ENCODE results near the gene ELAVL2. TPM values are rescaled to one million over a fixed set of nuclear protein-coding genes. Genes with fewer than 3 reads are reported as not detected.

The ELAVL2 gene
- total RNA-seq, 1 experiment from 2014 or later: 16.8 TPM

- H3T11ph ChIP-seq (ENCODE audit: low read length): no peak overlapping the region
- no peak overlapping the region for H2BK120ac ChIP-seq (ENCODE audit: low read depth, low read length, poor library complexity, severe bottlenecking)
- H3K4ac ChIP-seq (ENCODE audit: low read depth, low read length): no peak overlapping the region
- no peaks in the 10 kb centered on the region for H3K79me2 ChIP-seq (ENCODE audit: insufficient read depth, low read length)
- H3K9ac ChIP-seq (ENCODE audit: extremely low read depth, insufficient read length, low read length): no peak overlapping the region
- no peaks in the 10 kb centered on the region for H3K23me2 ChIP-seq (ENCODE audit: insufficient read length, low read depth, low read length, poor library complexity, severe bottlenecking)
- DNase-seq: no peak
- no peak overlapping the region for H3K27ac ChIP-seq (ENCODE audit: insufficient read length, low read depth, low read length)
- H2BK5ac ChIP-seq (ENCODE audit: insufficient read length, low read length): no peak overlapping the region
- Mint-ChIP-seq H3K4me3 (no peak overlapping the region), H3K4me1 (no peaks in the 10 kb centered on the region), H3K27me3 (ENCODE audit: low read depth) (no peaks in the 10 kb centered on the region), H3K36me3 (ENCODE audit: insufficient read depth in 1 of 3, low read depth in 3 of 3) (peaks cover 27 to 58% (median 28%) of the 10 kb centered on the region in 3 experiments), H3K27ac (no peak overlapping the region), H3K9me3 (no peaks in the 10 kb centered on the region)
- H4K5ac ChIP-seq (ENCODE audit: insufficient read length, low read depth, low read length): no peak overlapping the region
- no peak overlapping the region for H3K4me2 ChIP-seq (ENCODE audit: insufficient read depth, insufficient read length, low read length)
- H2AK5ac ChIP-seq (ENCODE audit: insufficient read length, low read length): no peak overlapping the region
- H3K4me1 ChIP-seq (ENCODE audit: insufficient read depth, low read length): no peaks in the 10 kb centered on the region
- no peaks in the 10 kb centered on the region for H3K9me3 ChIP-seq (ENCODE audit: control insufficient read depth, low read depth, low read length)
- H3K56ac ChIP-seq (ENCODE audit: insufficient read length, low read depth, low read length): no peak overlapping the region
- H2BK12ac ChIP-seq (ENCODE audit: insufficient read length, low read depth, low read length): no peak overlapping the region
- no peaks in the 10 kb centered on the region; the same call in 1 of the 2 replicates for H3K27me3 ChIP-seq (ENCODE audit: insufficient read depth, low read length)
- H4K8ac ChIP-seq (replicated peaks; ENCODE audit: insufficient read length, low read depth, low read length): no peak overlapping the region
- H2BK20ac ChIP-seq (ENCODE audit: low read depth, low read length, poor library complexity, severe bottlenecking): no peak overlapping the region
- H4K91ac ChIP-seq (ENCODE audit: insufficient read length, low read depth, low read length): no peak overlapping the region
- H3K14ac ChIP-seq (ENCODE audit: insufficient read depth, low read length): no peak overlapping the region
- no peak overlapping the region for H3K18ac ChIP-seq (ENCODE audit: insufficient read length, low read depth, low read length)
- no peak overlapping the region for H2BK15ac ChIP-seq (ENCODE audit: low read depth, low read length)
- no peak overlapping the region for H2AFZ ChIP-seq (ENCODE audit: low read length)
- H3K79me1 ChIP-seq (ENCODE audit: insufficient read depth, low read depth, low read length, poor library complexity, severe bottlenecking): no peaks in the 10 kb centered on the region
- H4K20me1 ChIP-seq (ENCODE audit: control insufficient read depth, insufficient read depth, insufficient read length): no peaks in the 10 kb centered on the region
- no CpG with 5 or more reads among the region's 4 CpGs for WGBS (ENCODE audit: extremely low coverage, insufficient read length, low lambda C conversion rate)
- TF ChIP-seq CTCF (conservative IDR thresholded peaks at IDR 0.05): no peak
- no peak overlapping the region for H3K23ac ChIP-seq (ENCODE audit: insufficient read length, low read depth, low read length)
Observed at GRCh38 chr9:23644896-23645295, 181.1 kb downstream of the ELAVL2 start.
